ENCODE measurements around the gene PTK7.

GRCh38 chr6:43092635-43093034 lies 16.5 kb downstream of the PTK7 start:
- no peak for TF ChIP-seq ZC3H10 (CRISPR knock-in tag; IDR thresholded peaks at IDR 0.05)
- TF ChIP-seq, protein P1, sequence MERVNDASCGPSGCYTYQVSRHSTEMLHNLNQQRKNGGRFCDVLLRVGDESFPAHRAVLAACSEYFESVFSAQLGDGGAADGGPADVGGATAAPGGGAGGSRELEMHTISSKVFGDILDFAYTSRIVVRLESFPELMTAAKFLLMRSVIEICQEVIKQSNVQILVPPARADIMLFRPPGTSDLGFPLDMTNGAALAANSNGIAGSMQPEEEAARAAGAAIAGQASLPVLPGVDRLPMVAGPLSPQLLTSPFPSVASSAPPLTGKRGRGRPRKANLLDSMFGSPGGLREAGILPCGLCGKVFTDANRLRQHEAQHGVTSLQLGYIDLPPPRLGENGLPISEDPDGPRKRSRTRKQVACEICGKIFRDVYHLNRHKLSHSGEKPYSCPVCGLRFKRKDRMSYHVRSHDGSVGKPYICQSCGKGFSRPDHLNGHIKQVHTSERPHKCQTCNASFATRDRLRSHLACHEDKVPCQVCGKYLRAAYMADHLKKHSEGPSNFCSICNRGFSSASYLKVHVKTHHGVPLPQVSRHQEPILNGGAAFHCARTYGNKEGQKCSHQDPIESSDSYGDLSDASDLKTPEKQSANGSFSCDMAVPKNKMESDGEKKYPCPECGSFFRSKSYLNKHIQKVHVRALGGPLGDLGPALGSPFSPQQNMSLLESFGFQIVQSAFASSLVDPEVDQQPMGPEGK (CRISPR knock-in tag; IDR thresholded peaks at IDR 0.05; ENCODE audit: borderline replicate concordance): no peak
- TF ChIP-seq, protein P2, sequence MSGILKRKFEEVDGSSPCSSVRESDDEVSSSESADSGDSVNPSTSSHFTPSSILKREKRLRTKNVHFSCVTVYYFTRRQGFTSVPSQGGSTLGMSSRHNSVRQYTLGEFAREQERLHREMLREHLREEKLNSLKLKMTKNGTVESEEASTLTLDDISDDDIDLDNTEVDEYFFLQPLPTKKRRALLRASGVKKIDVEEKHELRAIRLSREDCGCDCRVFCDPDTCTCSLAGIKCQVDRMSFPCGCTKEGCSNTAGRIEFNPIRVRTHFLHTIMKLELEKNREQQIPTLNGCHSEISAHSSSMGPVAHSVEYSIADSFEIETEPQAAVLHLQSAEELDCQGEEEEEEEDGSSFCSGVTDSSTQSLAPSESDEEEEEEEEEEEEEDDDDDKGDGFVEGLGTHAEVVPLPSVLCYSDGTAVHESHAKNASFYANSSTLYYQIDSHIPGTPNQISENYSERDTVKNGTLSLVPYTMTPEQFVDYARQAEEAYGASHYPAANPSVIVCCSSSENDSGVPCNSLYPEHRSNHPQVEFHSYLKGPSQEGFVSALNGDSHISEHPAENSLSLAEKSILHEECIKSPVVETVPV (CRISPR knock-in tag; IDR thresholded peaks at IDR 0.05): no peak
- TF ChIP-seq SNAI2 (CRISPR knock-in tag; IDR thresholded peaks at IDR 0.05): no peak
- TF ChIP-seq ARNTL (CRISPR knock-in tag; IDR thresholded peaks at IDR 0.05; ENCODE audit: borderline replicate concordance, low read depth): no peak

All from SK-N-SH treated with all-trans-retinoic acid at 6 μM for 48 hours (cell line).